Kidney (tissue), 14 donors: ENCODE results near the gene PKD1L1. TPM values are rescaled to one million over a fixed set of nuclear protein-coding genes. Genes with fewer than 3 reads are reported as not detected.

Source experiments
- DNase-seq, 5 donors: peaks; one replicate each; pipeline ENCODE4 v3.0.0-alpha.2; 2013 to 2020
- FAIRE-seq: peaks from 2 replicates; lab custom pipeline; 2012; peaks lifted over from hg19 to GRCh38; lab: Jason Lieb, UNC
- H3K27ac ChIP-seq, 2 donors: one replicate each; pipeline ENCODE4 v1.7.0; 2013; ENCODE audit warnings: low read depth in 2 of 2, low read length in 2 of 2, inconsistent platforms in 1 of 2
- H3K27me3 ChIP-seq: one replicate; pipeline ENCODE4 v1.7.1; 2013; ENCODE audit warnings: low read length, inconsistent platforms; ENCODE audit not compliant: control insufficient read depth, insufficient read depth
- H3K36me3 ChIP-seq, 3 donors: one replicate each; pipeline versions ENCODE4 v1.7.0 to v1.7.1; 2013; ENCODE audit warnings: low read length in 3 of 3, control low read depth in 1 of 3, inconsistent platforms in 1 of 3; ENCODE audit not compliant: insufficient read depth in 3 of 3, control insufficient read depth in 2 of 3
- H3K4me1 ChIP-seq, 3 donors: one replicate each; pipeline versions ENCODE4 v1.7.0 to v1.7.1; 2013; ENCODE audit warnings: low read length in 3 of 3, inconsistent platforms in 1 of 3, low read depth in 1 of 3; ENCODE audit not compliant: control insufficient read depth in 2 of 3, insufficient read depth in 2 of 3
- H3K4me3 ChIP-seq, 3 donors: one replicate each; pipeline versions ENCODE4 v1.7.0 to v1.8.1; 2013; ENCODE audit warnings: low read length in 3 of 3, control low read depth in 1 of 3, inconsistent platforms in 1 of 3
- H3K9ac ChIP-seq, 3 donors: one replicate each; pipeline versions ENCODE4 v1.7.0 to v1.7.1; 2013; ENCODE audit warnings: low read length in 3 of 3, control low read depth in 1 of 3, inconsistent platforms in 1 of 3
- H3K9me3 ChIP-seq, 3 donors: one replicate each; pipeline versions ENCODE4 v1.7.0 to v1.7.1; 2013; ENCODE audit warnings: low read length in 3 of 3, control low read depth in 1 of 3, inconsistent platforms in 1 of 3; ENCODE audit not compliant: control insufficient read depth in 2 of 3, insufficient read depth in 1 of 3
- CTCF ChIP-seq: IDR thresholded peaks from 3 replicates; pipeline ENCODE4 v1.5.1; 2012; ENCODE audit warnings: mild to moderate bottlenecking, moderate library complexity, borderline replicate concordance; ENCODE audit not compliant: insufficient read depth; ENCODE audit errors: extremely low read depth
- intact Hi-C: fragments of 100-400 bp; cut with DNase I; formaldehyde crosslinking; loops from one replicate; pipeline ENCODE4 v1.11.1; 2022
- polyA plus RNA-seq: library from polyadenylated mRNA; stranded (reverse); fragments of 350-450 nt; fragmentation: Illumina TruSeq; extraction: RNeasy Lipid Tissue Mini Kit (QIAGEN cat#74804); gene quantifications from one replicate; pipeline ENCODE4 v1.2.3, GENCODE V29; 2014; ENCODE audit warnings: low read depth, low replicate concordance; ENCODE audit not compliant: insufficient read depth
- total RNA-seq: library from RNA; stranded (reverse); fragmentation: NEBNext Ultra II Directional; extraction: Animal tissue kit (Norgen Biotek cat#: 25700); gene quantifications from one replicate; pipeline ENCODE4 v1.2.1, GENCODE V29; 2021
- donor health status: control.
- donor health status: control.
- donor health status: control.
- donor health status: control.
- donor health status: control.
- donor health status: DM: yes; HTN: yes; CAD: no.
- donor health status: Normal renal cell carcinoma (clear cell type).

PKD1L1 gene
- total and polyA plus RNA-seq, 2 donors from 2014 or later: 0.32 to 0.82 TPM

GRCh38 chr7:47812429-47813136 is 135.7 kb downstream of the PKD1L1 start:
- Histone ChIP-seq H3K9me3 (no peaks in the 10 kb centered on the region), H3K36me3 (no peaks in the 10 kb centered on the region), H3K4me1 (peaks cover 0 to 4% (median 0%) of the 10 kb centered on the region in 3 donors), H3K27ac (no peak overlapping the region), H3K27me3 (no peaks in the 10 kb centered on the region), H3K9ac (no peak overlapping the region), H3K4me3 (no peak overlapping the region)
- DNase-seq (no peak), FAIRE-seq (no peak)
- intact Hi-C loops: loop anchor here (10.0 kb wide), 1 partner anchor 538 kb away; no protein-coding TSS in a partner anchor
- no peak for TF ChIP-seq CTCF

DNA sequence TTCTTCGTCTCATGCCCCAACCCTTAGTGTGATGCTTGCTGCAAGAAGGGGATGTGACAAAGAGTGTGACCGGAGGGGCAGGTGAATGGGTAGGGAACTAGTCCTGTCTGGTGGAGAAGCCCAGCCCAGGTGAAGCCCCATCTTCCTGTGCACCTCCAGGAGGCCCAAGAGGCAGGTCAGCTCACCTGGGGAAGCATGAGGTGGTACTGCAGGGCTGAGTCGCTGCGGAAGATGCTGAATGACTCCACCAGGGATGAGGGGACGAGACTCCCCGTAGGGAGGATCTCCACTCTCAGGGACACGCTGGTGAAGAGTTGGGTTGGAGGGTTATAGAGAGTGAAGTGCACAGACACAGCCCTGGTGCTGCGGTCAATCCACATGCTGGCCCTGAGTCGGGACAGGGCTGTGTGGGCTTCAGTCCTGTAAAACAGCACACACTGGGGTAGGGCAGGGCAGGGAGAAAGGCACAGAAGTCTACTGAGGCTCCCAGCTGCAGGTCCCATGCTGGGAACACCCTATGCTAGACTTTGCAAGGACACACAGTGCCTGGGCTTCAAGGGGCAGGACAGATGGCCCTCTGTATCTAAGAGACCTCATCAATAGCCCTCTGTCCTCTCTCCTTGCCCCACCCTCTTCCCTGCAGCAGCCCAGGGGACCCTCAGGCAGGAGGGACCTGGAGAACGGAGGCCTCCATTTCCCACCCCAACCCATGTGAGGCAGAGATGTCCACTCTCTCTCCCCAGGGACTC is 136.5 kb downstream of the PKD1L1 start:
- H3K9me3 ChIP-seq: no peaks in the 10 kb centered on the region
- no peak overlapping the region for H3K27ac ChIP-seq
- peaks cover 0 to 4% (median 0%) of the 10 kb centered on the region in 3 donors for H3K4me1 ChIP-seq
- DNase-seq (no peak), FAIRE-seq (no peak)
- TF ChIP-seq CTCF: no peak
- H3K9ac ChIP-seq: no peak overlapping the region
- H3K27me3 ChIP-seq: no peaks in the 10 kb centered on the region
- intact Hi-C loops: loop anchor here (10.0 kb wide), 1 partner anchor 537 kb away; no protein-coding TSS in a partner anchor
- H3K36me3 ChIP-seq: no peaks in the 10 kb centered on the region
- H3K4me3 ChIP-seq: no peak overlapping the region

- no peak for FAIRE-seq
- no peak overlapping the region for H3K4me3 ChIP-seq
- H3K27me3 ChIP-seq: no peaks in the 10 kb centered on the region
- no peak overlapping the region for H3K9ac ChIP-seq
- DNase-seq: no peak
- H3K27ac ChIP-seq: no peak overlapping the region
- H3K9me3 ChIP-seq: no peaks in the 10 kb centered on the region
- TF ChIP-seq CTCF: no peak
- intact Hi-C loops: no loop called here
- H3K4me1 ChIP-seq: peaks cover 0 to 8% (median 0%) of the 10 kb centered on the region in 3 donors
- no peaks in the 10 kb centered on the region for H3K36me3 ChIP-seq
Observed at GRCh38 chr7:47809387-47809786, 138.9 kb downstream of the PKD1L1 start.
